ENCODE data around the gene ARMC7.
"Not testable (repeated sequence)": the region's sequence is repeated elsewhere in the genome, so short reads cannot be mapped to it uniquely, and the experiment has no call there.

ARMC7 gene

GRCh38 chr17:75109407-75110233 lies at the start of gene ARMC7:
TSS of gene ARMC7 (plus strand) at chr17:75109969. CDS start at chr17:75110289, 320 bp downstream.
- peak; percentile 84 for DNase-seq (ENCODE audit: low read depth)

- no peak for DNase-seq (ENCODE audit: low read depth)
Measured at GRCh38 chr17:75060434-75061054, 49.2 kb upstream of the ARMC7 start.

DNA sequence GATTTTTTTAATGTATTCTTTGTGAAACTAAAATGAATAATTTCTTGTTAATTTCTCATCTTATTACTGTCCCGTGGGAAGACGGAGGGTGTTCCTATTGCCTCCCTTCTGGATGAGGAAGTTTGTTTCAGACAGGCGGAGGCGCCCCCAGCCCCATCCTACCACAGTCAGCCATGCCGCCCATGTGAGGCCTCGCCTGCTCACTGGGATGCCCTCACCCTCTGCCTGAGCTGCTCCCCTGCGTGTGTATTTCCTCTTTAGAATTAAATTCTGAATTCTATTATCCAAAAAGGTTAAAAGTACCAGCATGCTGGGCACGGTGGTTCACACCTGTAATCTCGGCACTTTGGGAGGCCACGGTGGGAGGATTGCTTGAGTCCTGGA lies 48.7 kb upstream of the ARMC7 start:
- no peak for DNase-seq (ENCODE audit: low read depth)

DNA sequence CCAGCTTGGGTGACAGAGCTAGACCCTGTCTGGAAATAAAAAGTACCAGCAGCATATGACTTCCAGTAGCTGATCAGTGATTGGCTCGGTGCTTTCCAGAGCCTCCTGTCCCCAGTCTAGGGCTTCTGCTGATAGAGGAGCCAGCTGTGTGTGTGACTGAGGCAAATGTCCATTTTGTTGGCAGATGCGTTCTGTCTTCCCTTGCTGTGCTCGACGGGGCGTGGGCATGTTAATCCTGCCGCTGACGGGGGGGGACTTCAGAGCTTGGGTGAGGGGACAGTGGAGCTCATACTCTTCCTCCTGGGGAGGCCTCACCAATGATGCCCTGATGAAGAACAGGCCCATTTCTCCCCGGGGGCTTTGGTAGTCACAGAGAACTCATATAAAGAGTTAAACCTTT lies 48.2 kb upstream of the ARMC7 start:
- no peak for DNase-seq (ENCODE audit: low read depth)

DNA sequence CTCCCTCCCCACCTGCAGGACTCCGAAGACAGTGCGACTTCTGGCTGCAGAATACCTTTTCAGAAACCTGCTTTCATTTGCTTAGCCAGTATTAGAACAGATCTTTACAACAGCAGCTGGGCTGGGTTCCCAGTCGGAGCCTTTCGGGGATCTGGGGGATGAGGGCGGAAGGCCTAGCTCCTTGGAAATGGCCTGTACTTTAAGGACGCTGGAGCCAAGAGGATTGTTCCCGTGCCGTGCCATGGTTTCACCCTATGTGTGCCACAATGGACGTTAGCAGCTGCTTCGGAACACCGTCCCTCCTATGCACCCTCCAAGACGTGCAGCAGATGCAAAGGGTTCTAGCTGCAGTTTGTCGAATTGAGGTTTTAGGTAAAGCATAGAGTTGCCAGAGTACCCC lies 46.6 kb upstream of the ARMC7 start:
- DNase-seq (ENCODE audit: low read depth) = no peak

DNA sequence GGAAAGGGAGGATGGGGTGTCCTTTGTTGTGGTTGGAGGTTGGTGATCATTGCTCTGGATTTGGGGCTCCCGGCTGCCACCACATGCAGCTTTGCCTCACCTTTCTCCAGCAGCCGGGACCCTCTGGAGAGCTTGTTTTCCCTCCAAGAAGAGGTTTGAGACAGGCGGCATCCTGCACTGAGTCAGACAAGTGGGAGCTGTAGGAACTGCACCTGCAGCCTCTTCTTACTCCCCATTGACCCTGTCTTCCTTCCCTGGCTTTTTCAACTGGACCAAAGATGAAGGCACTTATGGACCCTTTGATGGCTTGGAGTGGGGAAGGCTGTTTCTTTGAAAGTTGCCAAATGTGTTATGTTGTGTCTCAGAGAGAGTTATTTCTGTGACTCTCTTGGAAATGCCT lies 46.1 kb upstream of the ARMC7 start:
- DNase-seq (ENCODE audit: low read depth) = no peak

- DNase-seq (ENCODE audit: low read depth) = no peak
Measured at GRCh38 chr17:75064040-75064439, 45.7 kb upstream of the ARMC7 start.

DNA sequence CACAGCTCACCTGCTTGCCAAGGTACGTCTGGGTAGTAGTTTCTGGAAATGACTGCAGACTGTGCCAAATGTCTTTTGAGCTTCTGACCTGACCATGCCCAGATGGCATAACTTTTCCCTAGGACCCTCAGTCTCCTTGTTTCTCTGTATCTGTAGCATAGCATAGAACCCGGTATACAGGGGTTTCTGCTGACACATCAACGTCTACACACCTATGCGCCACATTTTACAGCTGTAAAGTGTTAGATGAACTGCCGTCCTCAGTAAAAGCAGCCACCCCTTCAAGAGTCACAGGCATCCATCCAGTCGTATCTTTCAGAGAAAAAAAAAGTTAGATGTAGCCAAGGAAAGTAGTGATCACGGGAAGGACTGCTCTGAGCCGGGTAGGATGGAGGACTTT lies 45.3 kb upstream of the ARMC7 start:
- no peak for DNase-seq (ENCODE audit: low read depth)

- DNase-seq (ENCODE audit: low read depth) = no peak
Measured at GRCh38 chr17:75064867-75065561, 44.8 kb upstream of the ARMC7 start.

DNA sequence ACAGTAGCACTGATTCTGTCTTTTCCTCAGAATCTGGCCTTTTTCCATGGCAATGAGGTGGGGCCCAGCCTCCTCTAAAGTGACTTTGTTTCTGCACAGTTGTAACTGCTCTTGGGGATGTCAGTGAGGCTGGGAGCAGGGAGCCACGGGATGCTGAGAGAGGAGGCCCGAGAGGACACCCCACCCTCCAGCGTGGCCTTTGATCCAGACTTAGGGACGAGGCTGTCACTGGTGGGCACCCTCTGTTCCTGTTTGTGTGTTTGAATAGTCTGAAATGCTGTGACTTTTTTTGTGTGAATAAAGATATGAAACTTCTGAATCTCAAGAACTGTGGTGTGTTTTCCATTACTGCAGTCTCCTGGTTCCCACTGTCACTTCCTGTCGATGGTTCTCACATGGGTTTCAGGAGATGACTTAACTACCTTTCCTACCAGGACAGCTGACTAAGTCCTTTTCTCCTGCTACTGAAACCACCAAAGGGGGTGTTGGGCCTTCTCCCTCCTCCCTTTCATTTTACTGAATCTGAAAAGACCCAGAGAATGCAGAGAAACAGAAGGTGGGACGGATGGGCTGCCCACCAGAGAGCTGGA lies 44.1 kb upstream of the ARMC7 start:
- no peak for DNase-seq (ENCODE audit: low read depth)

DNA sequence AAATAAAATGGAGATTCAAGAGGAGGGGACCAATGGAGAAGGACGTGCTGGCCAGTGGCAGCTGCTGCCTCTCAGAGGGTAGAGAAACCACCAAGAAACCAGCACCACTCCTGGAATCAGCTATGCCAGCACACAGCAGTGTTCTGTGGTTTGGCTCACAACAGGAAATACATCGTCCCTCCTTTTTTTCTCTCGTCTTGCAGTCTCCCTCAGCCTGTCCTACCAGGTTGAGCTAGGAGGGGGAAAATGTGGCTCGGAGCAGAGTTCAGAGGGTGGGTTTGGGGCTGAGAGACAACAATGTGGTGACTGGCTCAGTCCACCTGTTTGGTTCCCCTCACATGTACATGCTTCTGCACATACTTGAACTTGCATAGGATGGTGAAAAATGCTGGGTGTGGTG lies 41.9 kb upstream of the ARMC7 start:
- no peak for DNase-seq (ENCODE audit: low read depth)

GRCh38 chr17:75068750-75069149 lies 41.0 kb upstream of the ARMC7 start:
- DNase-seq (ENCODE audit: low read depth) = no peak

- no peak for DNase-seq (ENCODE audit: low read depth)
Measured at GRCh38 chr17:75069783-75070182, 40.0 kb upstream of the ARMC7 start.

- DNase-seq (ENCODE audit: low read depth) = not testable (repeated sequence)
Measured at GRCh38 chr17:75071478-75072271, 38.1 kb upstream of the ARMC7 start.

- not testable (repeated sequence) for DNase-seq (ENCODE audit: low read depth)
Measured at GRCh38 chr17:75072909-75073308, 36.9 kb upstream of the ARMC7 start.

DNA sequence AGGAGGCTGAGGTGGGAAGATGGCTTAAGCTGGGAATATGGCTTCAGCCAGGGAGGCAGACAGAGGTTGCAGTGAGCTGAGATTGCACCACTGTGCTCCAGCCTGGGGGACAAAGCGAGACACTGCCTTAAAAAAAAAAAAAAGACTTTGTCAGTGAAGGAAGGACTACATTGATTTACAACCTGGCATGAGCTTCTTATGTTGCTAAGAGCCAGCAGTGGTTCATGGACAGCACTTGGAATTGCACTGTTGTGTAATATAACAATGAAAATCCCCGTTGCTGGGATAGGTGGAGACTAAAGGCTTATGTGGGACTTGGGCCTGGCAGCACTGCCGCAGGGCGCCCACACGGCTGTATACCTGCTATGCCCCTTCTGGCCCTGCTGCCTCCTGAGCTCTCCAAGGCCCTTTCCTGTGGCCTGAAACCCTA lies 36.1 kb upstream of the ARMC7 start:
- no peak for DNase-seq (ENCODE audit: low read depth)

GRCh38 chr17:75074532-75074931 lies 35.2 kb upstream of the ARMC7 start:
- DNase-seq (ENCODE audit: low read depth) = no peak

DNA sequence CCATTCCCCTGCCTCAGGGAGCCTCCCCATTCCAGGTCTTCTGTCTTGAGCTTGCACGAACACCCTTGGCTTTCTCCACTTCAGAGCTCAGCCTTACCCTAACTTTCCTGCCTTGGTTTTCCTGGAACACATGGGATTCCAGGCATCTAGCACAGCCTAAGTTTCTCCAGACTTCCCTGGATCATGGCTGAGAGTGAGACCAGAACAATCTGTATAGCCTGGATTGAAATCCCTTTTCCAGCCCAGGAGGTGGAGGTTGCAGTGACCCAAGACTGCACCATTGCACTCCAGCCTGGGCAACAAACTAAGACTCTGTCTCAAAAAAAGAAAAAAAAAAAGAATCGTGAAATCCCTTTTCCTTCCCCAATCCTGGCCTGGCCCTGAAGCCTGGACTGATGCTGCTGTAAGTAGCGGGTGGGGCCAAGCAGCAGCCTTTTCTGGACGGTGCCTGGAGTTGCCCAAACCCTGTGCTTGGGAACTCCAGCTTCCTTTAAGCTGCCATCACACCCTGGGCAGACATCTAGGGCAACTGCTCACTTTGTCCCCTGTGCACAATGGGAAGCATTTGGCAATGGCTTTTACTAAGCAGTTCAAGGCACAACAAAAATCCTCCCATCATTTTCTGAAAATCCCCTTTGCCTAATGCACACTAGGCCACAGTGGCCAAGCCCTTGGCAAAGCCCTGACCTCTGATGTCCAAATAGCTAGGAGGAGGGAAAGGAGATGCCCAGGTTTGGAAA lies 34.0 kb upstream of the ARMC7 start:
- no peak for DNase-seq (ENCODE audit: low read depth)

- no peak for DNase-seq (ENCODE audit: low read depth)
Measured at GRCh38 chr17:75077072-75077495, 32.7 kb upstream of the ARMC7 start.

GRCh38 chr17:75077496-75078283 lies 32.1 kb upstream of the ARMC7 start:
- DNase-seq (ENCODE audit: low read depth) = peak; percentile 16
